Measurements from ENCODE around the gene SDF2.
"Not testable (repeated sequence)": the region's sequence is repeated elsewhere in the genome, so short reads cannot be mapped to it uniquely, and the experiment has no call there.

Gene SDF2

DNA sequence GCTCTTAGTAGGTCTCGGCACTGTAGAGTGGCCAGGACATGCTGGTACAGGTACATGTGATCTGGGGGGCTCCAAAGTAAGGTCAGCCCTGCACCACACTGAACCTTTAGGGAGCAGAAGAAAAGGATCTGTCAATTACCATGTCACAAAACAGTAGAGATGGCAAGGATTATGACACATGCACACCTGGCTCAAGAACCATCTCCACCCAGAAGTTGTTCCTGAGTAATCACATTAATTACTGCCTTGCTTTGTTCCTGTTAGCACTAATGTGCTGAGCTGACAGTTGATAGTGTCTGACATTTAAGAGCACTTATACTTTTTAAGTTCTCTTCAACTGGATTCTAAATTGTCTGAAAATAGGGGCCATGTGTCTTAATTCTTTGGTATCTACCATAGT, 26.2 kb downstream of the SDF2 start:
- in situ Hi-C loops (cut with MboI; ENCODE audit: low sequenced_read_pairs), result no loop called here

DNA sequence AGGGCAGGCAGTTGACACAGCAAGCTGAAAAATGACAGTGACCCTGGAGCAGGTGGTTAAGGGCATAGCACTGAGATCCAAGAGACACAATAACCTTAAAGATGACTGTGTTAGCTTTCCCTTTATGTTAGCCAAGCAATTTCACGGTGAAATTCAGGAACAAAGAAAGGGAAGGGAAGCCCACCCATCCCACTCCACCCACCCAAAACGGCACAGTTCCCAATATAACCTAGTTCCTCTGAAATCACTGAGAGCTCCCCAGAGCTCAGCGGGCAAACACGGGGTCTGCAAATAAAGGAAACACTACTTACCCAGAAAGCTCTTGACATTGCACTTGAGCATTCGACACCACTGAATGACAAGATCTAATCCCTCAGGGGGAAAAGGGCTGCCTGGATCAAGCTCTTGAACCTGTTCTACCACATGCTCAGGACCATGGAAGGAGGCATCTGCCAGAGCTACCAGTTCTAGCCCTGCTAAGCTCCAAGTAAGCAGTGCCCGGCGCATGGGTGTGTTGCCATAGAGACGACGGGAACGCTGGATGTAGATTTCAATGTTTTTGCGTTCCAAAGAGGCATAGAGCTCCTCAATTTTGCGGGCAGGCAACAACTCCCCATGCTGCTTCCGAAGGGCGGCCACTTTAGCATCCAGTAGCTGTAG, 27.4 kb downstream of the SDF2 start:
- in situ Hi-C loops (cut with MboI; ENCODE audit: low sequenced_read_pairs), result no loop called here

DNA sequence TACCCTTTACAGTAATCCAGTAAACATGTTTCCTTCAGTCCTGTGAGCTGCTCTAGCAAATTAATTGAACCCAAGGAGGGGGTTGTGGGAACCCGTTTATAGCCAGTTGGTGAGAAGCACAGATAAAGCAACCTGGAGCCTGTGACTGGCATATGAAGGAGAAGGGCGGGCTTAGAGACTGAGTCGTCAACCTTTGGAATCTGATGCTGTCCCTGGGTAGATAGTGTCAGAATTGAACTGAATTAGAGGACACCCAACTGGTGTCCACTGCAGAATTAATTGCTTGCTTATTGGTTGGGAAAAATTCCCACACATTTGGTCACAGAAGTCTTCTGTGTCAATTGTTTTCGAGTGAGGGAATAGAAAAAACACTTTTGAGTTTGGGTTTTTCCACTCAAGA, 34.9 kb downstream of the SDF2 start:
- in situ Hi-C loops (cut with MboI; ENCODE audit: low sequenced_read_pairs), result no loop called here

DNA sequence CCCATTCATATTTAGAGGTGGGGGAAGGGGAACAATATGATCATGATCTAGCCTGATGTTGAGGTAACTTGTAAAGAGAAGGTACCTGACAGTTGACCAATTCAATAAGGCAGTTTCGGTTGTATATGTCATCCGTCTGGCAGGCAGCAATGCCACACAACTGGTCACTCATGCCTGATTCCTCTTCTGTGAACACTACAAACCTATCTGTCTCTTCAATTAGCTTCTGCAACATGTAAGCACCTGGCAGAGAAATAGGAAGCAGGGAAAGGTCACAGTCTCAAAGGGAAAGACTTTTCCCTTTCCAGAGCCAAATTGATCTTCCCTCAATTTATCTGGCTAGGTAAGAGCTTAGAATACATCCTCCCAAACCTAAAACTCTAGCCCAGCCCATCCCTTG, 37.6 kb downstream of the SDF2 start:
- in situ Hi-C loops (cut with MboI; ENCODE audit: low sequenced_read_pairs), result no loop called here

DNA sequence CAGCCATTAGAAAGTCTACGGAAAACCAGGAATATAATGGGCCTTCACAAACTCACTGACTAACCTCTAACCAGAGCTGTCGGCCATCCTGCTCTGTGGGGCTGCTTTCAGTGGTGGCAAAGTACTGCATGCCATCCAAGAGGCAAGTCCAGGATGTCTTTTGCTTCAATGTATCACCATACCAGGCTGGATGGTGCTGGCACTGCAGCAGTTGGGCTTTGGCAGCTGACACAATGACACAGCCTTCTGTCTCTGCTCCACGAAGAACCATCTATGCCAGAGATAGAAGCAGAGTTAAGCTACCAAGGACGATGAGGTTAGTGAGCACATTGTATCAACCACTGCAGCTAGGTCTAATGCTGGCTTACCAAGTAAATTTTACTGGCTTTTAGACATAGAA, 38.0 kb downstream of the SDF2 start:
- in situ Hi-C loops (cut with MboI; ENCODE audit: low sequenced_read_pairs), result no loop called here

DNA sequence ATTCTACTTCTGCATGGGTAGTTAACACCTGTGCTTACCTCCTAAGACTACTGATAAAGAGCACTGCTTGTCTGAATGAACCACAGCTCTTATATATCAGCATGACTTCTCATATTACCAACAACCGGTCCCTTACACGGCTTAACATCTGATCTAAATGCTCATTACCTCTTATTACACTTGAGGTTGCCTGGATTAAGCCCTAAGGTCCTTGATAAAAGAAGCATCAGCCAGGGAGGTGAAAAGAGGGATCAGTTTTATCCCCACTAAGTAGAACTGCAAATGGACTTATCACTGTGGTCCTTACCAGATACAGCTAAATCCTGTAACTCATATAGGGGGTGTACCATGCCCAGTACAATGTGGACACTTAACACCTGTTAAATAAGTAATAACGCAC, 39.5 kb downstream of the SDF2 start:
- in situ Hi-C loops (cut with MboI; ENCODE audit: low sequenced_read_pairs), result no loop called here

DNA sequence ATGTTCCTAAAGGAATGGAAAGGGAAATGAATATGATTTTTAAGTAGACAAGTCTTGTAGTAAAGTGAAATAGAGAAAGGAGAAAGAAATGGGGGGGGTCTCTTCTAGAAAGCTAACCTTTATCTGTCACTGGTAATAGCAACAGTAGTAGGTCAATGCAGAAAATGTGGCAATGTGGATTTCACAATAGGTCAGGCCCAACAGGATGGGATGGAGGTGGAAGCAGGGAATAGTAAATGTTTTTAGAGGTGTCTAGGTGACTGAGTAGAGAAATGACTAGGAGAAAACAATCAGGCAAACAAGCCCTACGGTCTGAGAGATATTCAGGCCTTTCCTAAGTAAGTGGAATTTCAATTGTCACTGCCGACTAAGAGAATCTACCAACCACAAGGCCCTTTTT, 41.7 kb downstream of the SDF2 start:
- in situ Hi-C loops (cut with MboI; ENCODE audit: low sequenced_read_pairs), result no loop called here

DNA sequence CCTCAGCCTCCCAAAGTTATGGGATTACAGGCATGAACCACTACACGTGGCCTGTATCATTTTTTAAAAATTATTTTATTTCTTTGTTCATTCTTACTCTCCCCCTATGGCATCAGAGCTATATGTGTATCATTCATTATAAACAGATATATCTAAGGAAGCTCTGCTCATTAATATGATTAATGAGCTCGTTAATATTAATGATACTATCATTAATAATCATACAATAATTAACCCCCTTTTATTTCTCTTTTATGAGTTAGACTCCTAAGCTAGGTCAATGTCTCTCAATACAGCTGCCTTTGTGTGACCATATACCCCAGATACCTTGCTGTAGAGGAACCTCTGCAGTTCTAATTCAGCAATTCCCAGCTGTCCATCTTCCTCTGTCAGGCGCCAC, 43.2 kb downstream of the SDF2 start:
- in situ Hi-C loops (cut with MboI; ENCODE audit: low sequenced_read_pairs), result no loop called here

DNA sequence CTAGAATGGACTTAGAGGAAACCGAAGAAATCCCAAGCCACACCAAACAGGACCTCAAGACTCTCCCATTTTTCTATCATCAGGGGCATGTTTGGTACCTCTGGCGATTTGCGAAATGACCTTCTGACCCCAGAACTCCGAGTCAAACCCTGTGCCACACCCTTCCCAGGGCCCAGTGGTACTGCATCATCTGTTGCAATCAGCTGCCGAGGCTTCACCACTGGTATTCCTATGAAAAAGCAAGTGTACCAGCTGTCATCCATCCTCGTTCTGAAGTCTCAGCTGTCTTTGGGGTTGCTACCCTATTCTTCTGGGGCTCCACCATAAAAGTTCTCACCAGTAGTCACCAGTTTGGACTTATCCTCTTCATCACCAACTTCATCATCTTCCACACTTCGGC, 45.4 kb downstream of the SDF2 start:
- in situ Hi-C loops (cut with MboI; ENCODE audit: low sequenced_read_pairs), result no loop called here

DNA sequence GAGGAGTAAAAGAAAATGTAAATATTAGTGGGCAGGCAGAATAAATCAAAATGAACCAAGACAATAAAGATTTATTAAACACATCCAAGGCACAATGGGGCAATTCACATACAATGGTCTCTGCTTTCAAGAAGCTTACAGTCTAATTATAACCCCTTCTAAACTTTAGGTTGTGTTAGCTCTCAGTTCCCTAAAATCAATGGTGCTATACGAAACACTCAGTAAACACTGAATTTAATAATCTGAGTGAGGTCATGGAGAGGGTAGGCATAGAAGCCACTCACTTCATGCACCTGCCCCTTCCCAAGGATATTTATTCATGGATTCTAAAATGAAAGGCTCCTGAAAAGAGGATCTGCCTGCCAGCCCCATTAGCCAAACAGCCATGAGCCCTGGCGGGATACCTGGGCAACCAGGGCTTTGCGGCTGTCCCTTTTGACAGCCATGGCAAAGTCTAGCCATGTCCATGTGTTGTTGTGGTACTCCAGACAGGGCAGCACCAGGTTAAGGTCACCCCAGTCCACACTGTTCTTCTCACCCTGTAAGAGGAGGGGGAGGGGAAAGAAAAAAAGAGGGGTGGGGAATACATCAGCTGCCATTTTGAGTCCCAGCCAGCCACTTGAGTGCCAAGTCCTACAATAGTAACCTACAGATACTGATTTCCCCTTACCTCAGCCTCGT, 46.3 kb downstream of the SDF2 start:
- in situ Hi-C loops (cut with MboI; ENCODE audit: low sequenced_read_pairs), result no loop called here

DNA sequence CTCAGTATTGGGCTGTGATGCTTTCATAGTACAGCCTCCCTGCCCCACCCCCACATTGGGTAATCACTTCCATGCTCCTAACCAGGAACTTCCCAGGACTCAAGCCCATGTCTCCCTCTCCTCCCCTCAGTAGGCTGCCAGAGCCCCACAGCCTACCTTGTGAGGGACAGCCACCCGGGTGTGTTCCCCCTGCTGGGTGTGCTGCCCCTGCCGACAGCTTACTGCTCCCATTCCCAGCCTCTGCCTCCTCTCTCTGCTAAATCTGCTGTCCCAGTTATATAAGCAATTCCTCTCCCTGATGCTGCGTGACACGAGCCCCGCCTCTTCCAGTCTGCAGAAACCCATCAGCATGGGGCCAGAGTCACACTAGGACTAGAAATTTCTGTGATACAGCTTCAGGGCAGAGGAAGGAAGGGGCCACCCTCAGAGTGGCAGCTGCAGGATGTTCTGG, 47.8 kb downstream of the SDF2 start, which contains the start of gene RSKR:
Gene RSKR, minus strand, starts transcription at position 255 of the 451 bp plus-strand sequence. Its CDS starts 24 bp downstream, at position 231.
- in situ Hi-C loops (cut with MboI; ENCODE audit: low sequenced_read_pairs), result no loop called here

DNA sequence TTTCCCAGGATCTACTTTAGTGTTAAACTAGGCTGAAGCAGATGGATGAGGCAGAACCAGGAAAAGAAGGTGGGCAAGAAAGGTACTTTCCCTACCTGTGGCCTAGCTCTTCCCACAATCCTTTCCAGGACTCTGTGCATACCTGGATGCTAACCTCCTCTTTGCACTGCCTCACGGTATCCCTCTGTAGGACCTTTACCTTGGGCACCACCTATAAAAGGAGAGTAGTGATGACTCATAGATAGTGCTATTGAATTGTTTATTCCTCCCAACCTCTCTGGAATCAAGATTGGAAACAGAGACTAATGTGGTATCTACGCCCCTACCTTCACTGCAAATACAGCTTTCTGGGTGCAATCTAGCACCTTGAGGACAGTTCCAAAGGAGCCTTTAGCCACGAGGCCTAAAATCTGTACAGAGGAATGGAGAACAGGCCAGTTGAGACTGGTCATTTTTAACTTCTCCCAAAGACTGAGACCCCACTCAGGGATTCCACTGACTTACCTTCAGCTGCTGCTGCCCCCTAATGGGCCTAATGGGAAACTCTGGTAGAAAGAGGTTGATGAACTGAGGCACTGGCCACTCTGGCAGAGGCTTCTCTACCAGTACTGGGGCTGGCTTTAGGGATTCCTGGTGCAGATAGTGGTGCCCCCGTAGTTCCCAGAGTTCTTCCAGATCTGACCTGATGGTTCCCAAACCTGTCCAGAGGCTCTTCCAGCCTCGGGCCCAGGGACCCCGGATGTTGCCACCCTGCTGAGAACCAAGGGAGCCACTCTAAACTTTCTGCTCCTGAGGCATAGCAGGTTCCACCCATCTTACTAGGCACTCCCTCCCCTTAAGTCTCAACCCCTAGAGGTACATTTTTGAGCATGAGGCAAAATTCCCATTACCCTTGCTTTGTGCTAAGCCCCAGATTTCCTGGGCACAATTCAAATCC, 48.5 kb downstream of the SDF2 start:
- in situ Hi-C loops (cut with MboI; ENCODE audit: low sequenced_read_pairs), result no loop called here

DNA sequence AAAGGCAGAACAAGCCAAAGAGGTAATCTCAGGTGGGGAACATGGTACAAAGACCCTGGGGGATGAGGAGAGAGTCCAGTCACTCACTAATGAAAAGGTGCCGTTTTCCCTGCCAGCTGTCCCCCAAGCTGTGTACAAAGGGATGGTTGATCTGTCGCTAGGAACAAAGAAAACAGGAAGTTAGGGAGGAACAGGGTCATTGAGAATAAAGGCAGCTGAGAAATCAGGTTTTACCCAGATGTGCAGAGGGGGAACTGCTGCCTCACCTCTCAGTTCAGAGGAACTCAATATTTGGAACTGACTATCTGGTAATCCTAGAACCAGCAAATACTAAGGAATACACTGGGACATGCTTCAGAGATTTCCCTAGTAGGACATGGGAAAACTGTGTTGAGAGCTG, 49.2 kb downstream of the SDF2 start:
- in situ Hi-C loops (cut with MboI; ENCODE audit: low sequenced_read_pairs), result no loop called here

DNA sequence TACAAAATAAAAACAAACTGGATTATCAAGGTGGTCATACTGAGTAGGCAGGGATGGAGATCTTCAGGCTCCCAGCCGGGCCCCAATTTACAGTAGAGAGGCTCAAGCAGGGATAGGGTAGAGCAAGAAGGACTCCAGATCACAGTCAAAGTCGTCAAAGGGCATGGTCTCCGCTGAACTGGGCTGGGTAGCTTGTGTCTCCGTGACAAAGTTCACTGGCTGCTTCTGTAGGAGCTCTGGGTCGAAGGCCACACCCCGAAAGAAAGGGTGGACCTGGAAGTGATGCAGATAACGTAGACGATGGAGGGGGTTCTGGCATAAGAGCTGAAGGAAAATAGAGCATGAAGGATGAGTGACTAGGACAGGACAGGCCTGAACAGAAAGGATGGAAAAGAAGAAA, 51.3 kb downstream of the SDF2 start:
- in situ Hi-C loops (cut with MboI; ENCODE audit: low sequenced_read_pairs), result no loop called here

DNA sequence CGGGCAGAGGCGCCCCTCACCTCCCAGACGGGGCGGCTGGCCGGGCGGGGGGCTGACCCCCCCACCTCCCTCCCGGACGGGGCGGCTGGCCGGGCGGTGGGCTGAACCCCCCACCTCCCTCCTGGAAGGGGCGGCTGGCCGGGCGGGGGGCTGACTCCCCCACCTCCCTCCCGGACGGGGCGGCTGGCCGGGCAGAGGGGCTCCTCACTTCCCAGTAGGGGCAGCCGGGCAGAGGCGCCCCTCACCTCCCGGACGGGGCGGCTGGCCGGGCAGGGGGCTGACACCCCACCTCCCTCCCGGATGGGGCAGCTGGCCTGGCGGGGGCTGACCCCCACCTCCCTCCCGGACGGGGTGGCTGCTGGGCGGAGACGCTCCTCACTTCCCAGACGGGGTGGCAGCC, 57.7 kb downstream of the SDF2 start:
- in situ Hi-C loops (cut with MboI; ENCODE audit: low sequenced_read_pairs), result not testable (repeated sequence)

DNA sequence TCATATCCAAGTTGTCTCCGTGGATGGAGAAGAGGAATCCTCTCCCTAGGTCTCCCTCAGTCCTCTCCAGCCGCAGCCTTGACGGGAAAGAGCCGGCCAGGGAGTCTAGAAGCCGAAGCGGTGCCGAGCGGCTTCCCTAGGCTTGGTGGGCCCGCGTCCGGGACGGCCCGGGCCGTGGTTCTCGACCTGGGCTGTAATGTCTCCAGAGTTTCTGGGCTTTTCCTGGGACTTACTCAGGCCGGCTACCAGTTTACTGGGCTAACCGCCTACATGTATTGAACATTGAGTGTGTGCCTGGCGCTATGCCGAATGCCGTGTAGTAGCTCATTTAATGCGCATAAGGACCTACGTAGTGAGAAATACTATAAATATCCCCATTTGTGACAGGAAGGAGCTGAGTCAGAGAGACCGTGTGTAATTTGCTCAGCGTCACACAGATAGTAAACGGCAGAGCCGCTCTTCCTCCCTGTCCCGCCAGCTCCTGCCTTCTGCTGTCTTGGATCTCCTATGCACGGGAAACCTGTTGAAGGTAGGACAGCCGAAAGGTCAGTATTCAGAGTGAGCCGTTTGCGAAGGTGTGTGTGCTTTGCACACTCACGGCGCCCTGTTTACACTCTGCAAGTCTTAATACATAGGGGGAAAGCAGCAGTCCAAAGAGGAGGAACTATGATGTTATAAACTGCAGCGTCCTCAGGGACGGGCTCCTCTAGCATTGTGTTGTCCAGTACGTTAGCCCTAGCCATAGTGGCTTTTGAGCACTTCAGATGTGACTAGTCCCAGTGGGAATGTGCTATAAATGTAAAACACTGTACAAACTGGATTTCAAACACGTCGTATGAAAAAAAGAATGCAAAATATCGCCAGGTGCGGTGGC, 62.2 kb downstream of the SDF2 start:
- in situ Hi-C loops (cut with MboI; ENCODE audit: low sequenced_read_pairs), result no loop called here

DNA sequence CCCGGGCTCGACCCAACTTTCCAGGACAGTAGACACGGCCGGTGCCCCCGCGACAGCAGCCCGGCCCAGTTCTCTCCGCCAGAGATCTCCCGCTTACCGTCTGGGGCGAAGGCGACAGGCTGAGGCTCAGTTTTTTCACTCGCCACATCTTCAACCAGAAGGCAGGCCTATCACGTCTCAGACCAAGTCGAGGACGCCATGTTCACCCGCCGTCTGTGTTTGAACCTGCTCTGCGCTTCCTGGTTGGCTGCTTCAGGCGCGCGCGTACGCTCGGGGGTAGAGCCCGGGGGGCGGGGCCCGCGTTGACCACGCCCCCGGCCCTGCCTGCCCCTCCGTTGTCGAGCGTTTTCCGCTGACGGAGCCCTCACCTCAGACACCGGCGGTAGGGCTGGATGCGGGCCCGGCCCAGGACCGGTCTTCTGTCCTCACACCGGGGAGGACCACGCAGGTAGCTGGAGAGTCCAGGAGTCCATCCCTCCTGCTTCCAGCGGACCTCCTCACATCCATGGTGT, 62.9 kb downstream of the SDF2 start, which contains the start of gene SPAG5:
Gene SPAG5, minus strand, starts transcription at position 227 of the 512 bp plus-strand sequence. Its CDS starts 79 bp downstream, at position 148.
- in situ Hi-C loops (cut with MboI; ENCODE audit: low sequenced_read_pairs), result no loop called here

DNA sequence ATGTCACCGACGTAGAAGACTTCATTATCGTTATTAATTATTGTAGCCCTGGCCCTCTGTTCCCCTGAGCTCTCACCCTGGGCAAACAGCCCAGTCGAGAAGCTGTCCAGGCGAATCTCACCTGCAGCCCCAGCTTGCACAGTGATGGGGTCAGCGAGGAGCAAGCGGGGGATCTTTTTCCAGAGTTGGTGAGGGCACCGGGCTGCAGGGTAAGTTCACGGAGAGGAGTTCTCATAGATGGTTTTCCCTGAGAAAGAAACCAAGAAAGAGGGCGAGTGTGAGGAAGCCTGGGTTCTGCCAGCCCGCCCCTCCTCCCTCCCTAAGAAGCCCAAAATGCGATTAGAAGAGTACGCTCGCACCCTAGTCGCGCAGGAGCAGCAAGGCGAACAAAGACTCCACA, 63.3 kb downstream of the SDF2 start:
- in situ Hi-C loops (cut with MboI; ENCODE audit: low sequenced_read_pairs), result no loop called here
